Mesothelial cell of epicardium (in vitro differentiated cells): ENCODE measurements around the gene C9orf43. TPM values are rescaled to one million over a fixed set of nuclear protein-coding genes. Genes with fewer than 3 reads are reported as not detected.
A peak's percentile ranks its signal among the peaks of the same experiment; 100 is the strongest.
"Not testable (repeated sequence)": the region's sequence is repeated elsewhere in the genome, so short reads cannot be mapped to it uniquely, and the experiment has no call there.

Experiments used
- DNase-seq, 2 experiments: peaks; one replicate each; pipeline ENCODE4 v3.0.0; 2021; ENCODE audit warnings: low spot score in 2 of 2; ENCODE audit not compliant: unreplicated experiment in 2 of 2
- H3K27ac Mint-ChIP-seq: 2 replicates; pipeline ENCODE4 v1.8.0; 2021; ENCODE audit warnings: mixed read lengths
- H3K27me3 Mint-ChIP-seq: 2 replicates; pipeline ENCODE4 v1.8.0; 2021; ENCODE audit warnings: low read depth, mixed read lengths
- H3K36me3 Mint-ChIP-seq: 2 replicates; pipeline ENCODE4 v1.8.0; 2021; ENCODE audit warnings: mixed read lengths
- H3K4me1 Mint-ChIP-seq: 2 replicates; pipeline ENCODE4 v1.8.0; 2021; ENCODE audit warnings: mixed read lengths
- H3K4me3 Mint-ChIP-seq: 2 replicates; pipeline ENCODE4 v1.8.0; 2021; ENCODE audit warnings: mild to moderate bottlenecking, moderate library complexity, mixed read lengths
- H3K9me3 Mint-ChIP-seq: 2 replicates; pipeline ENCODE4 v1.8.0; 2021; ENCODE audit warnings: mixed read lengths
- total RNA-seq: library from RNA; stranded (reverse); gene quantifications from 3 replicates; pipeline ENCODE4 v1.2.1, GENCODE V29; 2021
- TF ChIP-seq, protein P1 (sequence below): fragments of 200-600 bp; sonication (generic); IDR thresholded peaks from one replicate; pipeline ENCODE4 v1.5.0; 2021; ENCODE audit warnings: antibody characterized with exemption; ENCODE audit not compliant: unreplicated experiment

Gene C9orf43
- total RNA-seq, 1 donor from 2014 or later, result 0.72 TPM

DNA sequence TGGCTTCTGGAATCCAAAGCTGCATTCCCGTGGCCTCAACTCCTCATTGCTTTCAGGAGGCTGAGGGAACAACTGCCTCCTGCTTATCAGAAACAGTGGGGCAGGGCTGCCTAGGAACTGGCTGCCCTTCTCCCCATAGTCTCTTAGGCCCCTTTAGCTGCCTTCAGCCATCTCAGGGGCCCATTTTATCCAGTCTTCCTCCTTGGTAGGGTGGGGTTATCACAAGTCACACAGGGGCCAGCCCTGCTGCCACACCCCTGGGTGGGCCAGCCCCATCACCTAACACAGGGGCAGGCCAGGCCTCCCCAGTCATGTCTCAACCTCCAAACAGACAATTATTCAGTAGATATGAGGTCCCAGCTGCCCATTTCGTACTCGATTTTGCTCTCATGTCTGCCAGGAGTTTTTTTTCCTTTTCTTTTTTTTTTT, 13.3 kb upstream of the C9orf43 start:
- Mint-ChIP-seq H3K36me3 (peaks cover 12% of the 10 kb centered on the region), H3K9me3 (no peaks in the 10 kb centered on the region), H3K4me1 (peaks cover 28% of the 10 kb centered on the region), H3K27me3 (no peaks in the 10 kb centered on the region), H3K4me3 (no peak overlapping the region), H3K27ac (no peak overlapping the region)
- no peak for DNase-seq
- TF ChIP-seq, protein P1, sequence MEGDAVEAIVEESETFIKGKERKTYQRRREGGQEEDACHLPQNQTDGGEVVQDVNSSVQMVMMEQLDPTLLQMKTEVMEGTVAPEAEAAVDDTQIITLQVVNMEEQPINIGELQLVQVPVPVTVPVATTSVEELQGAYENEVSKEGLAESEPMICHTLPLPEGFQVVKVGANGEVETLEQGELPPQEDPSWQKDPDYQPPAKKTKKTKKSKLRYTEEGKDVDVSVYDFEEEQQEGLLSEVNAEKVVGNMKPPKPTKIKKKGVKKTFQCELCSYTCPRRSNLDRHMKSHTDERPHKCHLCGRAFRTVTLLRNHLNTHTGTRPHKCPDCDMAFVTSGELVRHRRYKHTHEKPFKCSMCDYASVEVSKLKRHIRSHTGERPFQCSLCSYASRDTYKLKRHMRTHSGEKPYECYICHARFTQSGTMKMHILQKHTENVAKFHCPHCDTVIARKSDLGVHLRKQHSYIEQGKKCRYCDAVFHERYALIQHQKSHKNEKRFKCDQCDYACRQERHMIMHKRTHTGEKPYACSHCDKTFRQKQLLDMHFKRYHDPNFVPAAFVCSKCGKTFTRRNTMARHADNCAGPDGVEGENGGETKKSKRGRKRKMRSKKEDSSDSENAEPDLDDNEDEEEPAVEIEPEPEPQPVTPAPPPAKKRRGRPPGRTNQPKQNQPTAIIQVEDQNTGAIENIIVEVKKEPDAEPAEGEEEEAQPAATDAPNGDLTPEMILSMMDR, result no peak

DNA sequence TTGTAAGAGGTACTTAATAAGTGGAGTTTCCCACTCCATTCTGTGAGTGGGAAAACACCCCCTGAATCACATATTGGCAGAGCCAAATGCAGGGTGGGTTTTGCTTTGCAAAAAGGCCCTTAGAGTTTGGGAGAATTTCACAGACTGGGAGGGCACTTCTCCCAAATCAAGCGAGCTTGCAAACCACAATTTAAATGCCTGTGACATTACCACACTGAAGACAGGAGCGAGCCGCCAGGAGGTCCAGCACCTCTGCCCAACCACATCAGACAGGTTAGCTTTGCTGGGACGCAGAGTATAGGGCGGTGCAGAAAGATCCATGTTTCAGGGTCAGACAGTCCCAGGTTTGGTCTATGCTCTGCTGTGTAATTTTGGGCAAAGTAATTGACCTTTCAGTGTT, 11.8 kb upstream of the C9orf43 start:
- Mint-ChIP-seq H3K27me3 (no peaks in the 10 kb centered on the region), H3K9me3 (no peaks in the 10 kb centered on the region), H3K27ac (peak overlapping the region; percentile 30), H3K4me3 (peak overlapping the region; percentile 88), H3K4me1 (peaks cover 28% of the 10 kb centered on the region), H3K36me3 (peaks cover 5% of the 10 kb centered on the region)
- TF ChIP-seq, protein P1, result no peak
- no peak for DNase-seq

DNA sequence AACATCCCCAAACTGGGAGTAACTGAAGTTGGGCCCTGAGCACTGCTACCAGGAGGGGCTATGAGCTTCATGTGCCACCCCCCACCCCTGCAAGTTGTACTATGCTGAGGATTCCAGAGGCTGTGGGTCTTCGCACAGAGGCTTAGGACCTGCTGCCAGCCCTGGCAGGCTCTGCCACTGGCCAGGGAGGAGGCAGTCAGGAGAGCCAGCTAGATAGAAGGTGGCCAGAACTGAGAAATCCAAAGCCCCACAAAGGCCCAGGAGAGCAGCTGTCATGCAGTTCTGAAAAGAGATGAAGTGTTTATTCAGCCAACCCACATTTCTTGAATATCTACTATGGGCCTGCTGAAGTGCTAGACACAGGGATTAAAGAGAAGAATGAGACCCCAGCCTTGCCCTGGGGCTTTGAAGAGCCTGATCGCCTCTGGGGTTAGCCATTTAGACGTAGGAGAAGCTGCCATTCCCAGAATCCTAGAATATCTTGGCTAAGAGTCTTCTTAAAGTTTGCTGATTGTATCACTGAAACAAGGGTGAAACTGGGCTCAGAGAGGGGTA, 10.8 kb upstream of the C9orf43 start:
- DNase-seq, result no peak
- Mint-ChIP-seq H3K4me1 (peaks cover 28% of the 10 kb centered on the region), H3K27ac (peak overlapping the region; percentile 88), H3K27me3 (no peaks in the 10 kb centered on the region), H3K36me3 (peaks cover 5% of the 10 kb centered on the region), H3K9me3 (no peaks in the 10 kb centered on the region), H3K4me3 (peak overlapping the region; percentile 88)
- TF ChIP-seq, protein P1, result no peak

- peak; percentile 100 for DNase-seq
- Mint-ChIP-seq H3K27ac (peak within 1 kb of the TSS; percentile 95), H3K36me3 (no peaks in the 10 kb centered on the region), H3K4me3 (peak within 1 kb of the TSS; percentile 88), H3K9me3 (no peaks in the 10 kb centered on the region), H3K27me3 (no peaks in the 10 kb centered on the region), H3K4me1 (peaks cover 28% of the 10 kb centered on the region)
- TF ChIP-seq, protein P1, result peak; percentile 87
Observed at GRCh38 chr9:113401027-113401792, 9.3 kb upstream of the C9orf43 start, which contains the start of gene ALAD. TSS of gene ALAD (minus strand) at chr9:113401284. CDS start at chr9:113393559, 7,725 bp downstream.

- H3K4me1 Mint-ChIP-seq, result peaks cover 22% of the 10 kb centered on the region
- DNase-seq, result no peak
- no peaks in the 10 kb centered on the region for H3K9me3 Mint-ChIP-seq
- TF ChIP-seq, protein P1, result no peak
- H3K4me3 Mint-ChIP-seq, result no peak overlapping the region
- H3K27ac Mint-ChIP-seq, result peak overlapping the region; percentile 6
- H3K36me3 Mint-ChIP-seq, result peaks cover 8% of the 10 kb centered on the region
- no peaks in the 10 kb centered on the region for H3K27me3 Mint-ChIP-seq
Observed at GRCh38 chr9:113403646-113404045, 6.9 kb upstream of the C9orf43 start.

GRCh38 chr9:113406353-113406752, 4.2 kb upstream of the C9orf43 start:
- DNase-seq, H3K27me3 Mint-ChIP-seq, H3K9me3 Mint-ChIP-seq, H3K4me3 Mint-ChIP-seq: not testable (repeated sequence)
- Mint-ChIP-seq H3K4me1 (peaks cover 21% of the 10 kb centered on the region), H3K27ac (peak overlapping the region; percentile 91), H3K36me3 (peaks cover 10% of the 10 kb centered on the region)
